GM21786 (cell line): ENCODE data around the gene ZNF641.

Experiments
- ATAC-seq: cut with Tn5 transposase; IDR thresholded peaks from one replicate; pipeline ENCODE4 v1.9.1; 2021; ENCODE audit not compliant: unreplicated experiment

ZNF641 gene

DNA sequence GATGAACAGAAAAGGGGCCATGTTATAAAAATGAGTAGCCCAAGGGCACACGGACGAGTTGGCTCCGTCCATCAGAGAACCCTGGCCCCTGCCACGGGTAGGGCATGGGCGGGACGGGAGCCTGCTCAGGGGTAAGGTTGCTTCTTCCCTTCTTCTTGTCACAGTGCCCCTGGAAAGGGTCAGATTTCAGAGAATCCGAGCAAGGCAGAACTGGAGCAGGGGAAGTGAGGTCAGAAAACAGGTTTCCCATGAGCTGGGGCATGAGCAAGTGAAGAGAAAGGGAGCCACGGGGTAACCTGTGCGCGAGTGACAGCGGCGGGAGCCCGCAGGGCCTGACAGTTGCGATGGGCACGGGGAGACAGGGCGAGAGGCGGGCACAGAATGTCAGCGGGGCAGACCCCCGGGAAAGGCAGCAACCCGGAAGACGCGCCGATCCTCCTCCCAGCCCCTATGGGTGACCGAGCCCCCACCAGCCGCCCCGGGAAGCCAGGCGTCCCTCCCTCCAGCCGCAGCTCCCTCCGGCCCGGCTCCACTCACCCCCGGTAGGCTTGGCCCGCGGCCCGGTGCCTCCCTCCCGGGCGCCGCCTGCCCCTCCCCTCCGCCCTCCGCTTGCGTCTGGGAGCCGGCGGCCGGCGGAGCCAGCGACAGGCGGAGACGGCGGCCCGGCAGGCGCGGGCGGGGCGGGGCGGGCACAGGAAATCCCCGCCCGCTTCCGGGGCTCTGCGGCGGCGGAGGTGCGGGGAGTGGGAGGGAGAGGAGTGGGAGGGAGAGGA lies at the start of gene ZNF641:
TSS of gene ZNF641 (minus strand) at position 671 of the 773 bp plus-strand sequence. CDS start 2,829 bp downstream, outside the sequence.
- ATAC-seq, result peak; percentile 83

DNA sequence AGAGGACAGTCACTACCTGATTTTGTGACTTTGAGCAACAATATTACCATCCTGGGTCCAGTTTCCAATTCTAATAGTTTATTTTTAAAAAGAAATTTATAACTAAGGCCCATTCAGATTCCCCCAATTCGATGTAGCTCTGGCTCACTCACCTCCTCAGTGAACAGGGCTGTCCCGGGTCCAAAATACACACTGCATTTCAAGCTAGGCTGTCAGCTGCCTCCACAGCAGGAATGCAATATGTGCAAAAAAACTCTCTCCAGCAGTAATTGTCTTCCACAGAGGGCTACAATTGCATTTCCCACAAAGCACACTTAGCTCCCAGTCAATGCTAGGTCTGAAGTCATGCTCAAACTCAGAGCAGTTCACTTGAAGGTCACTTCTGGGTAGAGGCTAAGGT lies 39.3 kb upstream of the ZNF641 start:
- ATAC-seq, result no peak

DNA sequence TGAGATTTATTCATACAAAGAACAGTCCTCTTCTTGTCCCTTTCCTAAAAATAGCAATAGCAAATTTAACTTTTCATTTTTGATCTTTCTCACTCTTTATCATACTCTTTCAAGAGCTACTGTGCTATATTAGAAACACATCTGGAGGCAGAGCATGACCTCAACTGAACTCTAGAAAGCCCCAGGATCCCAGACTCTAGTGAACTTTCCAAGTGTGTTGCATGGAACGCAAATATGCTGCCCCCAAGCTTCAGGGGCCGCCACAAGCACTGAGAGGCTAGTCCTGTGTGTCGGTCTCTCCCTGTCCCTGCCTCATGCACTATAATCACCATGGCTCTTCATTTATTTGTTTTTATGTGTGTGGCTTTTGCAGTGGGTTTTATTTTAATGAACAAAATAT lies 38.7 kb upstream of the ZNF641 start:
- ATAC-seq, result no peak

DNA sequence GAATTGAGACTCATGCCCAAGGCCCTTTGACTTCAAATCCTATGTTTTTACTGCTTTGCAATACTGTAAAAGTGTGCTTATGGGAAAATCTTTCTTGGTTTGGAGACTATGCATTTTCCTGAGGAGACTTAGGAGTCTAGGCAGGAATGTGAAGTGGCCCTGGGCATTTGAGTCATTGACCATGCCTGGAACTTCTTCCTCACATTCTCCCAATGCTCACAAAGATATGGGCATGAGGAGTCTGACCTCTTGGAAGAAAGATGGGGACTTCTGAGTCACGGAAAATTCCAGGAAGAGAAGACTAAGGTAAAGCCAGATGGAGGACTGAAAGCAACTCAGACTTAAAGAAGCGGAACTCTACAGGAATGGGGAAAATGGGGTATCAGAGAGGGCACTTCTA lies 38.2 kb upstream of the ZNF641 start:
- ATAC-seq, result no peak

DNA sequence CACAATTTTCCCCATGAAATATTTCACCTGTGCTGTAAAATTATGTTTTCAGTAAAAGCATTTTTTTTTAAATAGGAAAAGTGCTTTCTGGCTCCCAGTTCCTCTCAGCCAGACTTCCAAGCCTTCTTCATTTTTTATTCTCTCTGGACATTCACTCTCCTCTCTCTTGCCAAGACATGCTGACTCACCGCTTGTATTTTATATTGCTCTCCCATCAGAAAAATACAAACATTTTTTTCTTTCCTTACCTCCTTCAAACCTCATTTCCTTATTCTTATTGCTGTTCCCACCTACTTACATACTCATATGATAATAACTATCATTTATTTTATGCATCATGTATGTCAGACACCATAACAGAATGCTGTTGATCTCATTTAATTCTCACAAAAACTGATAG lies 37.7 kb upstream of the ZNF641 start:
- ATAC-seq, result no peak

DNA sequence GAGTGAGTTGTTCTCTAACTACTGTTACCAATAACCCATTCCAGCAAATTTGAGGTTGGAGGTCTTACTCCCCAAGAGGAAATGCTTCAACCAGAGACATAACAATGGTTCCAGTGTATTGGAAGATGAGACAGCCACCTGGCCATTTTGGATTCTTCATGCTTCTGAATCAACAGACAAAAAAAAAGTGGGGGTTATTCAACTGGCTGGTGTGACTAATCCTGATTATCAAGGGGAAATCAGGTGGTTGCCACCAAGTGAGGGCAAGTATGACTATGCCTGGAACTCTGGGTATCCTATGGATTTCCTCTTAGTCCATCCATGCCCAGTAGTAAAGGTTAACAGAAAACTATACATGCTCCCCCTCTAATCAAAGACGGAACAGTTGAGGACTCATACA lies 29.9 kb upstream of the ZNF641 start:
- no peak for ATAC-seq

DNA sequence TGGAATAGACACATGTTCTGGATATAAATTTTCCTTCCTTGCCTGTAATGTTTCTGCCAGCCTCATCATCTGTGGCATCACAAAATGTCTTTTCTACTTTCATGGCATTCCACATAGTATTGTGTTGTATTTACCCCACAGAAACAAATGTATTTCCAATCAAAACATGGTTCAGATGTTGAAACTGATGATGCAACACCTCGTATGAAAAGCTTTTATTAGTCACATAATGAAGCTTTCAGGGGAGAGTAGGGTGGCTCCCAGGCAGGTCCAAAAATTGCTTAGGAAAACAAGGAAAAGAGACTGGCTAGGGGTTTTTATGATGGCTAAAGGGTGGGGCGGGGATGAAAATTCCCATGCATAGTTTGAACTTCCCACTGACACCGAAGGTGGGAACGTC lies 29.1 kb upstream of the ZNF641 start:
- ATAC-seq, result no peak

DNA sequence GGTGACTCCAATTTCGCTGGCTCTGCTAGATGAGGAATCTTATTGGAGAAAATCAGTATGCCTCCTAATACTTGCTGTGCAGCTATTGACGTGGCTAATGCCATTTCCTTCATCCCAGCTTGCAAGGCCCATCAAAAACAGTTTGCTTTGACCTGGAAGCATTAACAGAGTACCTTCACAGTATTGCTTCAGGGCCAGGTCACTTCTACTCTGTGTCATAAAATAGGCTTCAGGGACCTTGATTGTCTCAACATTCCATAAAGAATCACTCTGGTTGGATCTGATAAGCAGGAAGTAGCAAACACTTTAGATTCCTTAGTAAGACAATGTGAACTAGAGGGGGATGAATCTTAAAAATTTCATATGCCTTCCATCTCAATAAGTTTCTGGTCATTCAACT lies 26.9 kb upstream of the ZNF641 start:
- no peak for ATAC-seq

DNA sequence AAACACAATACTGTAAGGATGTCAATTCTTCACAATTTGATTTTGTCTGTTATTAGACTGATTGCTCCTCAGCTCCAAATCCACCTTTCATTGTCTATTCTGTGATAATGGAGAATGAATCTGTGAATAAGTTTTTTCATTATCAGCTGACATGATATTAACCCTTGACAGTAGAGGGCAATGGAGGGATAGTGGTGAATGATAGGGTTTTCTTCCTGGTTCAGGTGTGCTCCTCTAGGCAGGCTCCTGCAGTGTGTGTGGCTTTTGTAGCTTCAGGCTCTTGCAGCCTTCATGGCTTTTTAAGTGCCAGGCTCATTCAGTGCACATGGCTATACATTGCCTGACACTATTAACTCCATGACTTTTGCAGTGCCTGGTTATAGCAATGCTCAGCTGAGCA lies 23.4 kb upstream of the ZNF641 start:
- ATAC-seq, result no peak

DNA sequence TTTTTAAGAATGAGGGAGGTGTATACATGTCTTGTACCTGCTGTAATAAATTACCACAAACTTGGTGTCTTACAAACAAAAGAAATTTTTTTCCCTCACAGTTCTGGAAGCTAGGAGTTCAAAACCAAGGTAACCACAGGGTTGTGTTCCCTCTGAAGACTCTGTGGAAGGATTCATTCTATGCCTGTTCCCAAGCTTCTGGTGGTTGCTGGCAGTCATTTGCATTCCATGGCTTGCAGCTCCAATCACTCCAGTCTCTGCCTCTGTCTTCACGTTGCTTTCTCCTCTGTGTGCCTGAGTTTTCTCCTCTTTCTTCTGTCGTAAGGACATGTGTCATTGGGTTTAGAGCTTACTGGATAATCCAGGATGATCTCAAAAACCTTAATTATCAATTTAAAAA lies 15.4 kb upstream of the ZNF641 start:
- no peak for ATAC-seq

DNA sequence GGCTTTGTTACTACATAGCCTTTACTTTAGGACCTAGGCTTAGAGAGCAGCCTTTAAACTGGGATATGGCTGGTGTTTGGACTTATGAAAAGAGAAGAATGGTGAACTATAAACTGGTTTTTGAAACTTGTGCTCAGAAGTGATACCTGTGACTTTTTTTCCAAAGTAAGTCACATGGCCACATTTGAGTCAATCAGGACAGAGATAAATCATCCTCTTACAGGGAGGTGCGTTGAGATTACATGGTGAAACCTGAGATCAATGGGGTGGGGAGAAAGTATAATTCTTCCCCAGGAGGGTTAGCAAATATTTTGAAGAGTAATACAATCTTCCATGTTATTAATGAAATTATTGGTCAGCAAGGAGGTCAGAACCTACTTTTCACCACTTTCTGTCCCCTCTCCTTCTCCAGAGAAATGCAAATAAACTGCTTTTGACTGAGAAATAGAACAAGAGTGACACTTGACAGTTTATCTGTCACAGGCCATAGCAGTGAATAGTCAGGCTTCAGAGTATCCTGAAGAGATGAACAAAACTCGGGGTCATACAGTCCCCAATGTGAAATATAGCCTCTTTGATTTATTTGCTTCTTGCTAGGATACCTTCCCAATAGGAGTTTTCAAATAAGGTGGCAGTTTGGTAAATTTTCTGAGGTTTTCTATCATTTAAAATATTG lies 11.1 kb upstream of the ZNF641 start:
- no peak for ATAC-seq

DNA sequence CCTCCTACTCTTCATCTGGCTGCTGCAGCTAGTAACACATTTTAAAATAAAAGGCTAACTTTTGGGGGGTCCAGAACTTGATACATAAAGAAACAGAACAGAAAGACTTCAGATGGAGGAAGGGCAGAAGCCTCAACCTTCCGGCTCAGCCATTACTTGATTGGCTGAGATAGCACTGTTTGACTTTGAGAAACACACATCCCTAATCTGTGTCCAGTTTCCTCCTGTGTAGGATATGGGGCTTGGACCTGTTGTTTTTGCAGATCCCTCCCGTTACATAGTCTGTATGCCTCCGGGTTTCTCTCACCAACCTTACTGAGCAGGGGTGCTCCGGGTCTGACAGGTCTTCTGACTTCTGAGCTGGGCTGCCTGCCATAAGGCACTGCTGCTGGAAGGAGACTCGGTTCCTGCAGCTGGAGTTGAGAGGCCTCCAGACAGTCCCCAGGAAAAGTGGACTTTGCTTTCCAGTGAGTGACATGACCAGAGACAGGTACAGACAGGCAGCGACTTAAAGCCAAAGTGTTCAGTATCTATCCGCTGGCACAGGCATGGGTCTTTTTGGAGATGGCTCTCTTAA lies 8.3 kb upstream of the ZNF641 start:
- ATAC-seq, result no peak

DNA sequence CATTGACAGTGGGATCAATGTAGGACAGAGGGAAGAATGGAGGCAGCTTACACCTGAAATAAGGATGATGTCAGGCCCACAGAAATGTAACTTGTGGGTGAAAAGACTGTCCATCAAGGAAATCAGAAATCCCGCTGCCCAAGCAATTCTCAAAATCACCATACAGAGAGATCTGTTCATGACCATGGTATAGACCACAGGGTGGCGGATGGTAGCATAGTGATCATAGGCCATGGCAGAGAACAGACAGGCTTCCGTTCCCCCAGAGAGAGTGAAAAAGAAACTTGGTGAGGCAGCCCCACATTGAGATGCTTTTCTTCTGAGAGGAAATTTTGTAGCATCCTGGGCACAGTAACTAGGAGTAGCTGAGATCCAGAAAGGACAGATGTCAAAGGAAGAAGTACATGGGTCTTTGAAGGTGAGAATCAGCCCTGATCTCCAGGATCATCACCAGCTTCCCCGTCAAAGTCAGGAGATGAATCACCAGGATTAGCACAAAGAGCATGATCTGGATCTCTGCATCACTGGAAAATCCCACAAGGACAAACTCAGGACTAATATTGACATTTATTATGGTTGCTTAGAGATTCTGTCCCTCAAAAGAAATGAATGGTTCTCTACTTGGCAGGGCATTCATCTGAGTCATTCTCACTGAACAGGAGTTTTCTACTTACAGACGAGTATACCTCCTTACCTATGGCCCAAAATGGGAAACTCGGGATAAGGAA lies 5.5 kb upstream of the ZNF641 start:
- ATAC-seq, result no peak

DNA sequence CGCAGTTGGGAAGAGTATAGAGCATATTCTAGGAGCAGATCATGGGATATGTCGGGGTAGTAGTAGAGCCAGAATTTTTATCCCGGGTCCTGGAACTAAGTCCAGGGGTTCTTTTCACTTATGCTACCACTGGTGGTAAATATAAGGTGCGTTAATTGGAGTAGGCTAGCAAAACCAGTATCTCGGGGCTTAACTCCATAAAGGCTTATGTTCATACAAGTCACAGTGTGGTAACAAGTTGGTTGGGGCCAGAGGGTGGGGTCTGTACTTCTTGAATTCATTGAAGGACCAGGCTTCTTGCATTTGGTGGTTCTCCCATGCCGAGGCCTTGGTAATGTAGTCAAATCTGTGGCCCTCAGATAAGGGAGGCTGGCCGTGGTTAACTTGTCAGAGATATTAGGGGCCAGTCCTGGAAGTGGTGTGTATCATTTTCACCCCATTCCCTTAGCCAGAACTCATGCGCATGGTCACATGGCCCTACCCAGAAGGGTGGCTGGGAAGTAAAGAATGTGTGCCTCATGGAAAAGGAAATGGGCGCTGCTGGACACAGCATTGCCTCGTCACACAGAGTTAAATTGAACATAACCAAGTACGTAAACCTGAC lies 1.5 kb upstream of the ZNF641 start:
- no peak for ATAC-seq

DNA sequence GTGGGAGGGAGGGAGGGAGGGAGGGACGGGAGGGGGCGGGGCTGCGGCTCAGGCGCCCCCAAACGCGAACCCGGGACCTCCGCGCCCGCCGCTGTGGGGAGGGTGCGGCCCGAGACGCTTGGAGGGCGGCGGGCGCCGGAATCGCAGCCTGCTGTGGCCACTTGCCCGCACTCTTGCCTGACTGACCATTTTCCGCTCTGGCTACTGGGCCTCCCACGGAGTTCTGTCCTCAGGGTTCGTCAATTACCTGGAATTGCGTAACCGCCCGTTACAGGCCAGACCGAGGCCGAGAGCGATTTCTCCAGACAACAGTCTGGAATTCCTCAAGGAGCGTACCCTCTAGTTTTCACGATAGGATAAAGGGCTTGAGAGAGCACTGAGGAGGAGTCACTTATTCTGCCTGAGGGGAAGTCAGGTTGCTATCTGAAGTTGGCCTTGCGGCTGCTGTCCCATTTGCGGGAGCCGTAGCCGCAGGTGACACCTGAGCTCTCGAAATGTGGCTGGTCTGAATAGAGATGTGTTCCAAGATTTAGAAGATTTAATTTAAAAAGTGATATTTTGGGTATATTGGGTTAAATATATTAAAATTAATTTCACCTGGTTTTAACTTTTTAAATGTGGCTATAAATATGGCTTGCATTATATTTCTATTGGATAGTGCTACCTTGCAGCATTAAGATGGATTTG lies 446 bp upstream of the ZNF641 start:
- peak; percentile 41 for ATAC-seq

DNA sequence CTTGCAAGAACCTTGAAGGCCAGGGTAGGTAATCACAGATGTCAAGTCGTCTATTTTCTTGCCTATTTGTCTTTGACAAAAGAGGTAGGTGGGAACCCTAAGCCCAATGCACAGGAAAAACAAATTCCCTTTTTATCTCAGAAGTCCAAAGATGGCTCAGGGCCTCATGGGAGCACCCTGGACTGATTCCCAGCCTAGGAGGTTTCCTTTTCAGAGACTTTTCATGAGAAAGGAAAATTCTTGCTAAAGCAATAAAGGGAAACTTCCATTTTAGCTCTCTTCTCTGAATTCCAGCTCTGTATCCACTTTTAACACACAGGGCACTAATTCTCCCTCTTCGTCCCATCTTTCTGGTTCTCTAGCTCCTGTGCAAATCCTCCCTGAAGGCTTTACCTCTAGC lies 1.2 kb downstream of the ZNF641 start:
- ATAC-seq, result no peak

DNA sequence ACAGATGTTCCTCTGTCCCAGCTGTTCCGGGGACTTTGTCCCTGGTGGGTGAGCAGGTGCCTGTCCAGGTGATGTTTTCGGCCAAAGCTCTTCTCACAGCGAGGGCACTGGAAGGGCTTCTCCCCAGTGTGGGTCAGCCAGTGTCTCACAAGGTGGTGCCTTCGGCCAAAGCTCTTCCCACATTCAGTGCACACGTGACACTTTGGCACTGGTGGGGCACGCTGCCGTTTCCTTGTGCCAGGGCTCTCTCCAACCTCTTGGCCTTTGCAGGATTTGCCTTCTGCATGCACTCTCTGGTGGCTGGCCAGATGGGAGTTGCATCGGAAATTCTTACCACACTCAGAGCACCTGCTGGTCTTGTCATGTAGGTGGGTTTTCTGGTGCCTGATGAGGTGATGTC lies 7.7 kb downstream of the ZNF641 start:
- ATAC-seq, result no peak

DNA sequence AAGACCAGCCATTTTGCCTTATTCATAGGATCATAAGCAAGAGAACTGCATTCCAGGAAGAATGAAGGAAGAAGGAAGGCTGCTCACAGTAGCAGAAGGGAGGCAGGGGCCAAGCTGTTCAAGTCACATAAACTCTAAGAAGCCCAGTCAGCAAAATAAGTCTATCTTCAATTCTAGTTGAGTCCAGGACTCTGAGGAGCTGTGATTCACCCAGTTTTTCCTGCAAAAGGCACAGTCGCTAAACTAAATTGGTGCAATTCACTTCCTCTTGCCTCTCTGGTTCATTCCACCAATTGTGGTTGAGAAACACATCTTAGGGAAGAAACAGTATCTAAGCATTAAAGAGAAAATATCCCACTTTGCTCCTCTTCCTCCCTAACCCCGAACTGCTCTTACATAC lies 9.8 kb downstream of the ZNF641 start:
- no peak for ATAC-seq

DNA sequence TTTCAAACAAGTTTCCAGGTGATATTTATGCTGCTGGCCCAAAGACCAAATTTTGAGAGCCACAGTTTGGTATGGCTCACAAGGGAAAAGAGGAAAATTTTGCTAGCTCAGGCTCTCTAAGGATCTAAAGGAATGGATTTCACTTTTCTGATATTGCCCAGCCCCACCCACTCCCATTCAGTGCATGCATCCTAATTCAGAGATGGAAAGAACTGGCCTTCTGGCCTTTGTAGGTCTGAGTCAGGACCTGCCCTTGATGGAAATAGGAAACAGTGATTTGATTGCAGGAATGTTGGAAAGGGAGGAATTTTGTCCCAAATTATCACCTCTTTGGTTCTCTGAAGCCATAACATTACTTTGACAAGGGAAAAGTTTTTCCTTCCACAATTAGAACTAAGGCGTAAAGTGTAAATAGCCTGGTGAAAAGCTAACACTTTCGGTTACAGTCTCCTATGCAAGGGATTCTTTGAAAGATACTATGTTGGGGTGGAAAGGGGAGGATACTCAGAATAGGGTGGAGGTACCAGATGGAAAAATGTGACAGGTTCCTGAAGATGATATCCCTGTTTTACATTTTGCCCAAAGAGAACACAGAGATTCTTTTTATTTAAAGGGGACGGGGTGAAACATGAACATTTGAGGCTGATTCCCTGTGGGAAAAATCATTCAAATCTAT lies 11.1 kb downstream of the ZNF641 start:
- ATAC-seq, result no peak

DNA sequence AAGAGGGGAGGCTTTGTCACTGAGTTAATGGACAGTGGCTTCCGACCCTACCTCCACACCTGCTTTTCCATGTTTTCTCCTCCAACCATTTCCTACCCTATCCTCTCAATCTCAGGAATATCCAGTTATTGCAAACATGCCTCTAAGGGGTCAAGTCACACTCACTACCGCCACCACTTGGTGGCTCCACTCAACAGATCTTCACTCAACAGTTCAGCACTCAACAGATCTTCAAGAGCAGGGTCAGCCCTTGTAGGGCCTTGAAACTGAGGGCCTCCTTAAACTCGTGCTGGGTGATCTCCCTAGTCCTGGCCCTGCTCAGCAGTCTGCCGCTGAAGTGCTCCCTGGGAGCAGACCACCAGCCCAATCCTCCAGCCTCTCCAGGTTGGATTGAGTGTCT lies 14.2 kb downstream of the ZNF641 start:
- ATAC-seq, result no peak
